AG04450 (cell line): ENCODE measurements around the gene FATE1. TPM values are rescaled to one million over a fixed set of nuclear protein-coding genes. Genes with fewer than 3 reads are reported as not detected.

ENCODE experiments used
- CTCF ChIA-PET: fragments of 300-600, 350-600 bp; formaldehyde crosslinking; extraction: SDS; loops from one replicate; lab custom pipeline; 2022; ENCODE audit warnings: antibody characterized with exemption, inconsistent platforms; lab: Charles Lee
- POLR2A ChIA-PET: fragments of 350-600 bp; formaldehyde crosslinking; extraction: SDS; loops from one replicate; lab custom pipeline; 2021; ENCODE audit warnings: antibody characterized with exemption, inconsistent platforms; lab: Yijun Ruan, JAX
- DNase-seq: peaks from one replicate; pipeline ENCODE4 v3.0.0-alpha.2; 2011; ENCODE audit warnings: low read depth, low spot score
- H3K27ac ChIP-seq: one replicate; pipeline ENCODE4 v1.5.1; 2012; ENCODE audit warnings: low read depth, low read length, control low read depth
- H3K27me3 ChIP-seq: one replicate; pipeline ENCODE4 v1.6.0; 2012; ENCODE audit warnings: low read length; ENCODE audit not compliant: control insufficient read depth, insufficient read depth
- H3K4me3 ChIP-seq: 2 replicates; pipeline ENCODE4 v1.5.1; 2011; ENCODE audit warnings: mild to moderate bottlenecking, low read depth, low read length, control low read depth
- H3K9me3 ChIP-seq: 2 replicates; pipeline ENCODE4 v1.5.1; 2012; ENCODE audit warnings: low read length; ENCODE audit not compliant: control insufficient read depth, insufficient read depth
- polyA plus RNA-seq: library from polyadenylated mRNA; depleted of rRNA; stranded (reverse); fragments of >200 nt; gene quantifications from 2 replicates; pipeline ENCODE4 v1.2.3, GENCODE V29; 2011
- TF ChIP-seq, protein P1 (sequence below): IDR thresholded peaks from 2 replicates; pipeline ENCODE4 v1.5.1; 2011; ENCODE audit warnings: low read depth, low read length, control low read depth, inconsistent platforms

The FATE1 gene
- polyA plus RNA-seq, 1 experiment = not detected

DNA sequence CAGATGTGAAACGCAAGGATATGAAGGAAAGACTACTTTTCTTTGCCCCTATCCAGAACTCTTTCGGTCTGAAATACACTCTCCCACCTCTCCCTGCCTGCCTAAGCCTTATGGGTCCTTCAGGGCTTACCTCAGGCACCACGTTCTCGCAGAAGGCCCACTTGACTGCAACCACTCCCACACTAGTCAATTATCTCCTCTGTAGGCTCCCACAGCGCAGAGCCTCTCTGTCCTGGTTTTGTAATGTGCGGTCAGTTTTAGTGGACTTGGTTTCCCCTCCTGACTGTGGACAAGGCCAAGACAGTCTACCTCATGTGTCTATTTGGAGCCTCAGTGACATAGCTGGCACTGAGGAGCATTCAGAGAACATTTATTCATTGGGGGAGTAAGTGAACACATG, 29.8 kb downstream of the FATE1 start:
- DNase-seq = no peak
- H3K27me3 ChIP-seq = peaks cover 2% of the 10 kb centered on the region
- H3K9me3 ChIP-seq = no peaks in the 10 kb centered on the region
- ChIA-PET POLR2A (no interaction called here), CTCF (no interaction called here)
- H3K27ac ChIP-seq = no peak overlapping the region
- TF ChIP-seq, protein P1, sequence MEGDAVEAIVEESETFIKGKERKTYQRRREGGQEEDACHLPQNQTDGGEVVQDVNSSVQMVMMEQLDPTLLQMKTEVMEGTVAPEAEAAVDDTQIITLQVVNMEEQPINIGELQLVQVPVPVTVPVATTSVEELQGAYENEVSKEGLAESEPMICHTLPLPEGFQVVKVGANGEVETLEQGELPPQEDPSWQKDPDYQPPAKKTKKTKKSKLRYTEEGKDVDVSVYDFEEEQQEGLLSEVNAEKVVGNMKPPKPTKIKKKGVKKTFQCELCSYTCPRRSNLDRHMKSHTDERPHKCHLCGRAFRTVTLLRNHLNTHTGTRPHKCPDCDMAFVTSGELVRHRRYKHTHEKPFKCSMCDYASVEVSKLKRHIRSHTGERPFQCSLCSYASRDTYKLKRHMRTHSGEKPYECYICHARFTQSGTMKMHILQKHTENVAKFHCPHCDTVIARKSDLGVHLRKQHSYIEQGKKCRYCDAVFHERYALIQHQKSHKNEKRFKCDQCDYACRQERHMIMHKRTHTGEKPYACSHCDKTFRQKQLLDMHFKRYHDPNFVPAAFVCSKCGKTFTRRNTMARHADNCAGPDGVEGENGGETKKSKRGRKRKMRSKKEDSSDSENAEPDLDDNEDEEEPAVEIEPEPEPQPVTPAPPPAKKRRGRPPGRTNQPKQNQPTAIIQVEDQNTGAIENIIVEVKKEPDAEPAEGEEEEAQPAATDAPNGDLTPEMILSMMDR = no peak
- no peak overlapping the region for H3K4me3 ChIP-seq

DNA sequence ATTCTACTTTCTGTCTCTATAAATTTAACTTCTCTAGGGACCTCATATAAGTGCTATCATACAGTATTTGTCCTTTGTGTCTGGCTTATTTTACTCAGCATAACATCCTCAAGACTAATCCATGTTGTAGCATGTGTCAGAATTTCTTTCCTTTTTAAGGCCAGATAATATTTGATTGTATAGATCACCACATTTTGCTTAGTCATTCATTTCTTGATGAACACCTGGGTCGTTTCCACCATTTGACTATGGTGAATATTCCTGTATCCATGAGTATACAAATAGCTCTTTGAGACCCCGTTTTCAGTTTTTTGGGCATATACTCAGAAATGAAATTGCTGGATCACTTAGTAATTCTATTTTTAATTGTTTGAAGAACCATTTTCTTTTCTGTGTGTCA, 30.7 kb downstream of the FATE1 start:
- TF ChIP-seq, protein P1 = no peak
- DNase-seq = no peak
- Histone ChIP-seq H3K27me3 (peaks cover 2% of the 10 kb centered on the region), H3K4me3 (no peak overlapping the region), H3K9me3 (no peaks in the 10 kb centered on the region), H3K27ac (no peak overlapping the region)
- ChIA-PET POLR2A (no interaction called here), CTCF (interaction anchor here (3.0 kb wide), 1 partner anchor 888 kb away, joined by 30 read pairs; no protein-coding TSS in a partner anchor)

DNA sequence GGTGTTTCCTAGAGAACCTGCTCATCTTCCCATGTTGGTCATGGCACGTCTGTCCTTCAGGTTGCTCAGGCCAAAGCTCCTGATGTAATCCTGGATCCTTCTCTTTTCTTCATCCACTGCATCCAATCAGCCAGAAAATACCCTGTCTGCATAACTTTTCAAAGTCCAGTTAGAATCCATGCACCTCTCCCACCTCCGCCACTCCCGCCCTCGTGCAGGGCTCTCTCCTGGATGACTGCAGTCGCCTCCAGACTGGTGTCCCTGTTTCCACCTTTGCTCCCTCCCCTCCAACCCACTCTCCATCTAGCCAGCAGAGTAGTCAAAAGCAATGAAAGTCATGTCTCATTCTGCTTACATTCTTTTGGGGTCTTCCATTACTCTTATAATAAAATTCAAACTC, 34.7 kb downstream of the FATE1 start:
- H3K27me3 ChIP-seq = peaks cover 2% of the 10 kb centered on the region
- no peaks in the 10 kb centered on the region for H3K9me3 ChIP-seq
- ChIA-PET CTCF (interaction anchor here (0.6 to 6.4 kb wide), 7 partner anchors 76 to 1175 kb away, joined by 3 to 157 read pairs (median 4); no protein-coding TSS in a partner anchor), POLR2A (no interaction called here)
- no peak overlapping the region for H3K4me3 ChIP-seq
- no peak for DNase-seq
- no peak overlapping the region for H3K27ac ChIP-seq
- TF ChIP-seq, protein P1 = no peak

DNA sequence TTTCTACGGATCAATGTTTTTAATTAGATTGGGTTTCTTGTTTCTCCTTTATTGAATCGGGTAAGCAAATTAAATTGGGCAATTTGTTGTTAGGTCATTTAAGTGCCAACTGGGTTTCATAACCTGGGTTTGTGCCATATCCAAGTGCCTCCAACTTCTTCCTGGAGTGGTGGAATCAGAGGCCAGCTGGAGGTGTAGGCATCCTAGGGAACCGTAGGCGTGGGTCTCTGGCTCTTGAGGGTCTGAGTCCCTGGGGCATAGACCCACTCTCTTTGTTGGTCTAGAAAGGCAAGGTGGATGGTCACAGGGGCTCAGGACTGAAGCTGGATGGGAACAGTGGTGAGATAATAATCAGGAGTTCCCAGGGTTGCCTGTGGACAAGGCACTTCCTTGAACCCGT, 37.0 kb downstream of the FATE1 start:
- TF ChIP-seq, protein P1 = no peak
- Histone ChIP-seq H3K27me3 (no peaks in the 10 kb centered on the region), H3K4me3 (no peak overlapping the region), H3K9me3 (no peaks in the 10 kb centered on the region), H3K27ac (no peak overlapping the region)
- DNase-seq = no peak
- CTCF ChIA-PET = interaction anchor here (0.6 to 6.4 kb wide), 8 partner anchors 10 to 1814 kb away, joined by 3 to 157 read pairs (median 4); no protein-coding TSS in a partner anchor
- POLR2A ChIA-PET = no interaction called here

DNA sequence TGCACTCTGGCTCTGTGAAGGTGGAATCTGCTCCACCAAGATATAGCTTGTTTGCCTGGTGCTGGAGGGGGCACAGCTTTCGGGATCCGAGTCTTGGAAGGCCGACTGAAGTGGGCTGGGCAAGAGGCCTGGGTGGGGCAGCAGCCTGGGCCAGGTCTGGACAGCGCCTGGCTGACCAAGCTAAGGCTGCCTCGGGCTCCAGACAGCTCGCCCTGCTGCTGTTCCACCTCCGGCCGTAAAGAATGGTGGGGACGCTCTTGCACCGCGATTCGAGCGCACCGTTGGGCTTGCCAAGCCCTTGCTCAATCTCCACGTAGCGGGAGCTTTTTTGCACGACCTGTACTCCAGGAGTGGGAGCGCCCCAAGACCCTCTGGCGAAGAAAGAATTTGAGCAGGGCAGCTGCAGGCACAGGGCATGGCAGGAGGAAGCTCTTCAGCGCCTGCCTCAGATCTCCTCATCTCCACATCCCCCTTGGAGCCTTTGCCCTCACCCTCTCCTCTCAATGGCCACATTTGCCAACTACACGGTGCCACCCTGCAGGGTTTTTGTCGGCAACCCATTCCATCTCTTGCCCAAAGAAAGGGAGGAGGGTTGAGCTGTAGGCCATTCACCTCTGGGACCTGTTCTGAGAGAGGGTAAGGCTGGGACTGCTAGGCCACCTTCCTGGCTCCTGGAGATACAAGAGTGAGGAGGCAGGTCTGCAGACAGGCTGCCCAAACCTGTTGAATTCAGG, 37.6 kb downstream of the FATE1 start:
- TF ChIP-seq, protein P1 = peak; percentile 58
- ChIA-PET POLR2A (no interaction called here), CTCF (interaction anchor here (0.5 to 6.4 kb wide), 8 partner anchors 10 to 1172 kb away, joined by 3 to 157 read pairs (median 4); no protein-coding TSS in a partner anchor)
- H3K27ac ChIP-seq = no peak overlapping the region
- H3K27me3 ChIP-seq = no peaks in the 10 kb centered on the region
- peak; percentile 1 for DNase-seq
- no peak overlapping the region for H3K4me3 ChIP-seq
- H3K9me3 ChIP-seq = no peaks in the 10 kb centered on the region
